ENCODE data around the gene FHOD1. TPM values are rescaled to one million over a fixed set of nuclear protein-coding genes. Genes with fewer than 3 reads are reported as not detected.

FHOD1 gene
- total RNA-seq, 4 donors from 2014 or later, result 15.1 to 53.3 (median 32.5) TPM

DNA sequence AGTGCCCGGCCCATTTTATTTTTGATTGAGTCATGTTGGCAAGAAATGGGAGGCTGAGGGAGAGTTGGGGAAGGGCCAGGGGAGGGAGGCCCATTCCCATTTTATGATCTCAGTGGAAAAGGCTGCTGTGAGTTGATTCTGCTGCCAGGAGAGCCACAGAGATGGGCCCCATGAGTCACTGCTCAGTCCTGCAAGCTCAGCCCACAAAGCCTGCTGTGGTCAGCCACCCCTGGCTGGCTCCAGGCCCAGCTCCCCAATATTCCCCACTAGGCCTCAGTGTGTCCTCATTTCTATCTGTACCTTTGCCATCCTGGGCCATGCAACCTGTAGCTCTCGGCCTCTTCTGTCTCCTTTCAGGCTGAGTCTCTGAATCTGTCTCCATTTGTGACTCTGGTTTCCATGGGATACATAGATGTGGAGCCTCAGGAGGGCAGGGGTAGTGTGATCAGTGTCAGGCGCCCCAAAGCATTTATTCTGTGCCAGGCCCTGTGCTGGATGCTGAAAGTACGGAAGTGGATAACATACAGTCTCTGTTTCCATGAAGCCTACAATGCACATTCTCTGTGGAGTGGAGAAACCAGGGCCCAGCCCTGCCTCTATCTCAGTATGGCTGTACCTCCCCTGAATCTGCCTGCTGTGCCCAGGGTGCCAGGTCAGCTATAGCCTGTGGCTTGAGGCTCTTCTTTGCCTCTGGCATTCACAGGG is 30.2 kb upstream of the FHOD1 start:
- TF ChIP-seq, protein P1, sequence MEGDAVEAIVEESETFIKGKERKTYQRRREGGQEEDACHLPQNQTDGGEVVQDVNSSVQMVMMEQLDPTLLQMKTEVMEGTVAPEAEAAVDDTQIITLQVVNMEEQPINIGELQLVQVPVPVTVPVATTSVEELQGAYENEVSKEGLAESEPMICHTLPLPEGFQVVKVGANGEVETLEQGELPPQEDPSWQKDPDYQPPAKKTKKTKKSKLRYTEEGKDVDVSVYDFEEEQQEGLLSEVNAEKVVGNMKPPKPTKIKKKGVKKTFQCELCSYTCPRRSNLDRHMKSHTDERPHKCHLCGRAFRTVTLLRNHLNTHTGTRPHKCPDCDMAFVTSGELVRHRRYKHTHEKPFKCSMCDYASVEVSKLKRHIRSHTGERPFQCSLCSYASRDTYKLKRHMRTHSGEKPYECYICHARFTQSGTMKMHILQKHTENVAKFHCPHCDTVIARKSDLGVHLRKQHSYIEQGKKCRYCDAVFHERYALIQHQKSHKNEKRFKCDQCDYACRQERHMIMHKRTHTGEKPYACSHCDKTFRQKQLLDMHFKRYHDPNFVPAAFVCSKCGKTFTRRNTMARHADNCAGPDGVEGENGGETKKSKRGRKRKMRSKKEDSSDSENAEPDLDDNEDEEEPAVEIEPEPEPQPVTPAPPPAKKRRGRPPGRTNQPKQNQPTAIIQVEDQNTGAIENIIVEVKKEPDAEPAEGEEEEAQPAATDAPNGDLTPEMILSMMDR (IDR thresholded peaks at IDR 0.05), result no peak
- peak; percentile 82 for ATAC-seq (ENCODE audit: low FRiP score)
- peak; percentile 56 for DNase-seq (ENCODE audit: low spot score)

DNA sequence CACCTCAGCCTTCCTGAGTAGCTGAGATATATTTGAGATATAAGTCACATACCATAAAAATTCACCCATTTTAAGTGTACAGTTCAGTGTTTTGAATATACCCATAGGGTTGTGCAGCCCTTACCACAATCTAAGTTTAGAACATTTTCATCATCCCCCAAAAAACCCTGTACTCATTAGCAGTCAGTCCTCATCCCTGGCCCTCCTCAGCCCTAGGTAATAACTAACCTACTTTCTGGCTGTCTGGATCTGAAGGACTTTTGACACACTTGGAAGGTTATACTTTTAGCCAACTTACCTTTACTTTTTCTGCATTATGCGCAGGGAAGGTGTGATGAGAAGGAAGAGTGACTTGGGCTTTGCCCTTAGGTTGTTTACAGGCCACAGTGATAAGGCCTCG is 28.0 kb upstream of the FHOD1 start:
- TF ChIP-seq, protein P1 (IDR thresholded peaks at IDR 0.05), result no peak
- DNase-seq (ENCODE audit: low spot score) (no peak), ATAC-seq (ENCODE audit: low FRiP score) (no peak)

DNA sequence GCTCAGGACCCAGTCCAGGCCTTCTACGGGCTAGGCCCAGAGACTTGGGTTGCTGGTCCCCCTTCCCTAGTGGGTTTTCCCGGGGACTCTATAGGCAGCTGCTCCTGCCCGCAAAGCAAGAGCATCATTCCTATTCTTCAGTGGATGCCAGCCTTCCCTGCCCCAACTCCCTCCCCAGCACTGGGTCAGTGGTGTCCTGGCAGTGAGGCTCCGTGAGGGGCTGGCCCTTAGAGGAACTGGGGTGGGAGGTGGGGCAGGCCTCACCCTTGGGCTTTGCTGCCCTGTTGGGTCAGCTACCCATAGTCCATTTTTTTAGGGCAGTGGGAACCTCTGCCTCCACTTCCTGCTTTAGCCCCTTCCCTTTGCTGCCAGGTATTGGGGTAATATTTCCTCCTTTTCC is 24.2 kb upstream of the FHOD1 start:
- no peak for DNase-seq (ENCODE audit: low spot score)
- ATAC-seq (ENCODE audit: low FRiP score), result no peak
- TF ChIP-seq, protein P1 (IDR thresholded peaks at IDR 0.05), result no peak

DNA sequence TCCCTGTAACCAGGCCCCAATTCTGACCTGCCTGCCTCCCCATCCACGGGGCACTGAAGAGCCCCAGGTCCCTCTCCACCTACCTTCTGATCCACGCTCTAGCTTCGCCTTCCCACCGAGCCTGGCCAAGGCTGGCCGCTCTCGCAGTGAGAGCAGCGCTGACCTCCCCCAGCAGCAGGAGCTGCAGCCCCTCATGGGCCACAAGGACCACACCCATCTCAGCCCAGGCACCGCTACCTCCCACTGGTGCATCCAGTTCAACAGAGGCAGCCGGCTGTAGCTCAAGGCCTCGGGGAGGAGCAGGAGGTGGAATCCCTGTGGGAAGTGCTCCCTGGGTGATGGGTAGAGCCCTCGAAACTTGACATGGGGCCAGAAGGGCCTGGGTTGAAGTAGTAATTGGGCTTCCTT is 23.7 kb upstream of the FHOD1 start:
- ATAC-seq (ENCODE audit: low FRiP score) (no peak), DNase-seq (ENCODE audit: low spot score) (no peak)
- TF ChIP-seq, protein P1 (IDR thresholded peaks at IDR 0.05), result no peak

DNA sequence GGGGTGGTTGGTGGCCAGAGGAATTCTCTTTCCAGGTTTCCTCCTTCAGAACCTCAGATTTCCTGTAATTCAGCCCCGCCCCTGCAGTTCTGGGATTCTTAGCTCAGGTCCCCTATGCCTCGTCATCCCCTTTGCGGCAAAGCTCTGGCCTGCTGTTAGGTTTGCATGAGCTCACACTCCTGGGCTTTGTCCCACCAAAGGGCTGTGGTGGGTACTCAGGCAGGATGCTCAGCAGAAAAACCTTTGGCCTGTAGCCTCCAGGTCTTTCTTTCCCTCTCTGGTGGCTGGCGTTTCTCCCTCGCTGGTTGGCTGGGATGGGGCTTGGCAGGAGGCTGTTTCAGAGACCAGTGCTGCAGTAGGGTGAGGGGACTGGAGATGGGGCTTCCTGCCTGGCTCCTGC is 22.5 kb upstream of the FHOD1 start:
- peak; percentile 65 for ATAC-seq (ENCODE audit: low FRiP score)
- TF ChIP-seq, protein P1 (IDR thresholded peaks at IDR 0.05), result no peak
- no peak for DNase-seq (ENCODE audit: low spot score)

DNA sequence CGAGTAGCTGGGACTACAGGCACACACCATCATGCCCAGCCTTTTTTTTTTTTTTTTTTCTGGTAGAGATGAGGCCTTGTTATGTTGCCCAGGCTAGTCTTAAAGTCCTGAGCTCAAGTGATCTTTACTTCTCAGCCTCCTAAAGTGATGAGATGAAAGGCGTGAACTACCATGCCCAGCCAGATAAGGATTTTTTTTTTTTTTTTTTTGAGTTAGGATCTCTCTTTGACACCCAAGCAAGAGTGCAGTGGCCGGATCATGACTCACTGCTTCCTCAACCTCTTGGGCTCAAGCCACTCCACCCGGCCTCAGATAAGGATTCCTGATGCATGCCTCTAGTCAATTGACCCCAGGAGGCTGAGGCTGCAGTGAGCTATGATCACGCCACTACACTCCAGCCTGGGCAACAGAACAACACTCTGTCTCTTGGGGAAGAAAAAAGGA is 20.9 kb upstream of the FHOD1 start:
- ATAC-seq (ENCODE audit: low FRiP score) (peak; percentile 90), DNase-seq (ENCODE audit: low spot score) (peak; percentile 58)
- TF ChIP-seq, protein P1 (IDR thresholded peaks at IDR 0.05), result no peak

DNA sequence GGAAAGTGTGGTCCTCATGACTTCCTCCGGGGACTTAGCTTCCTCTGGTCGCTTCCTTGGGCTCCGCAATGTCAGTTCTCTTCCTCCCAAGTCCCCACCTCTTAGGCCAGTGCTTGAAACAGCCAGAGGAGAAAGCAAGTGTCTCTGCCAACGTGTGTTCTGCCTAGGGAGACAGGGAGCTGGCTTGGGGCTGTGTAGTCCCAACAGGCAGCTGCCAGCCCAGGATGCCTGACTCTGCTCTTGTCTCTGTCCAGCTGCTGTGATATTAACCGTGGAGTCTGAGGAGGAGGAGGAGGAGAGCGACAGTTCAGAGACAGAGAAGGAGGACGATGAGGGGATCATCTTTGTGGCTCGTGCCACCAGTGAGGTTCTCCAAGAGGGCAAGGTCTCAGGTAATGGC is 18.6 kb upstream of the FHOD1 start:
- DNase-seq (ENCODE audit: low spot score) (no peak), ATAC-seq (ENCODE audit: low FRiP score) (no peak)
- TF ChIP-seq, protein P1 (IDR thresholded peaks at IDR 0.05), result no peak

Data from omental fat pad (tissue), 4 donors.